Parathyroid adenoma (tissue), 2 donors: ENCODE data around the gene MRPS24.
"Not testable (repeated sequence)": the region's sequence is repeated elsewhere in the genome, so short reads cannot be mapped to it uniquely, and the experiment has no call there.

ENCODE experiments used
- H2AFZ ChIP-seq: fragments of 300-600 bp; sonication (generic); one replicate; pipeline ENCODE4 v1.7.0; 2017; ENCODE audit warnings: antibody characterized with exemption, mild to moderate bottlenecking
- H3K27ac ChIP-seq: fragments of 300-600 bp; sonication (generic); one replicate; pipeline ENCODE4 v1.7.0; 2017
- H3K27me3 ChIP-seq: fragments of 300-600 bp; sonication (generic); one replicate; pipeline ENCODE4 v1.7.0; 2017; ENCODE audit warnings: low read length; ENCODE audit not compliant: control insufficient read depth, insufficient read depth
- H3K36me3 ChIP-seq: fragments of 300-600 bp; sonication (generic); one replicate; pipeline ENCODE4 v1.7.0; 2017; ENCODE audit warnings: low read length; ENCODE audit not compliant: control insufficient read depth, insufficient read depth
- H3K4me1 ChIP-seq: fragments of 300-600 bp; sonication (generic); one replicate; pipeline ENCODE4 v1.7.0; 2017; ENCODE audit warnings: control low read depth
- H3K4me2 ChIP-seq: fragments of 300-600 bp; sonication (generic); one replicate; pipeline ENCODE4 v1.7.0; 2017; ENCODE audit warnings: low read length
- H3K4me3 ChIP-seq: fragments of 300-600 bp; sonication (generic); one replicate; pipeline ENCODE4 v1.7.0; 2017; ENCODE audit warnings: low read depth, low read length
- H3K79me2 ChIP-seq: fragments of 300-600 bp; sonication (generic); one replicate; pipeline ENCODE4 v1.7.0; 2017; ENCODE audit warnings: control low read depth
- H3K9ac ChIP-seq: fragments of 300-600 bp; sonication (generic); one replicate; pipeline ENCODE4 v1.7.0; 2017; ENCODE audit warnings: mild to moderate bottlenecking
- H3K9me3 ChIP-seq: fragments of 300-600 bp; sonication (generic); one replicate; pipeline ENCODE4 v1.7.0; 2017; ENCODE audit warnings: low read length; ENCODE audit not compliant: control insufficient read depth
- CTCF ChIP-seq: fragments of 300-600 bp; sonication (generic); IDR thresholded peaks from one replicate; pipeline ENCODE4 v1.7.0; 2017; ENCODE audit warnings: antibody characterized with exemption, mild to moderate bottlenecking
- donor health status: primary hyperparathyroidism.

The MRPS24 gene

DNA sequence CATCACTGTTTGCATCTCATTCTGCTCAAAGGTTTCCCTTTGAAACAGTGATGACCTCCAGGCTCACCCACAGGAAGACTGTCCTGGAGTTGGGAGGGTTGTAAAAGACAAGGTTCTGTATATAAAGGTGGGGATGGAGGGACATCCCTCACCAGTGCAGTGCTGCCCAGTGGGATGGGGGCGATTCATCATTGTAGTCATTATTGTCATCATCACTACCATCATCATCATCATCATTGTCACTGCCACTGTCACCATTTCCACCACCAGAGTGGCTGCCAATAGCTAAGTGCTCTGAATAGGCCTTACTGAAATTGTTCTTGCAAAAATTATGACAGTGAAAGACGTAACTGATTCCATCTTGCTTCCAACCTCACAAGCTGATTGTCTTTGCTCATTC lies 24.7 kb downstream of the MRPS24 start:
- Histone ChIP-seq H3K4me3 (no peak overlapping the region), H3K4me2 (no peak overlapping the region), H2AFZ (no peak overlapping the region), H3K9ac (no peak overlapping the region), H3K27ac (no peak overlapping the region), H3K9me3 (no peaks in the 10 kb centered on the region), H3K27me3 (no peaks in the 10 kb centered on the region), H3K4me1 (no peaks in the 10 kb centered on the region), H3K79me2 (no peaks in the 10 kb centered on the region), H3K36me3 (no peaks in the 10 kb centered on the region)
- TF ChIP-seq CTCF: no peak

GRCh38 chr7:43844257-43844656 lies 25.1 kb downstream of the MRPS24 start:
- H3K9me3 ChIP-seq: no peaks in the 10 kb centered on the region
- H3K27me3 ChIP-seq: no peaks in the 10 kb centered on the region
- H3K79me2 ChIP-seq: no peaks in the 10 kb centered on the region
- no peaks in the 10 kb centered on the region for H3K36me3 ChIP-seq
- TF ChIP-seq CTCF: no peak
- H3K4me3 ChIP-seq: no peak overlapping the region
- H3K9ac ChIP-seq: no peak overlapping the region
- H3K27ac ChIP-seq: no peak overlapping the region
- no peak overlapping the region for H2AFZ ChIP-seq
- H3K4me1 ChIP-seq: no peaks in the 10 kb centered on the region
- no peak overlapping the region for H3K4me2 ChIP-seq

- H3K36me3 ChIP-seq: no peaks in the 10 kb centered on the region
- no peak overlapping the region for H3K4me3 ChIP-seq
- no peak overlapping the region for H3K27ac ChIP-seq
- H3K4me2 ChIP-seq: no peak overlapping the region
- H2AFZ ChIP-seq: no peak overlapping the region
- no peaks in the 10 kb centered on the region for H3K4me1 ChIP-seq
- no peaks in the 10 kb centered on the region for H3K9me3 ChIP-seq
- no peaks in the 10 kb centered on the region for H3K27me3 ChIP-seq
- H3K9ac ChIP-seq: no peak overlapping the region
- no peak for TF ChIP-seq CTCF
- no peaks in the 10 kb centered on the region for H3K79me2 ChIP-seq
Observed at GRCh38 chr7:43843296-43843695, 26.0 kb downstream of the MRPS24 start.

DNA sequence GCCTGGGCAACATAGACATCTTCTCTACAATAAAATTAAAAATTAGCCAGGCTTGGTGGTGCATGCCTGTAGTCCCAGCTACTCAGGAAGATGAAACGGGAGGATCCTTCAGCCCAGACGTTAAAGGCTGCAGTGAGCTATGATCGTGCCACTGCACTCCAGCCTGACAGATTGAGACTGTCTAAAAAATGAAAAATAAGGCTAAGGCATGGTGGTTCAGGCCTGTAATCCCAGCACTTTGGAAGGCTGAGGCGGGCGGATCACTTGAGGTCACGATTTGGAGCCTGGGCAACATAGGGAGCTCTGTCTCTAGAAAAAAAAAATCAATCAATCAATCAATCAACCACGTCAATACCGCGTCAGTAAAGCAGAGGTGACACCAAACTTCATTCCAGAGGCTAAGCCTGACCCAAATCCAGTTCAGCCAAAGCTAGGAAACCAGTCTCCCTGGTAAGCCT lies 31.1 kb downstream of the MRPS24 start:
- H3K4me1 ChIP-seq: no peaks in the 10 kb centered on the region
- H3K4me3 ChIP-seq: no peak overlapping the region
- H2AFZ ChIP-seq: peak overlapping the region; percentile 90
- no peaks in the 10 kb centered on the region for H3K9me3 ChIP-seq
- H3K4me2 ChIP-seq: peak overlapping the region; percentile 66
- H3K36me3 ChIP-seq: no peaks in the 10 kb centered on the region
- H3K79me2 ChIP-seq: no peaks in the 10 kb centered on the region
- H3K27ac ChIP-seq: no peak overlapping the region
- no peak overlapping the region for H3K9ac ChIP-seq
- no peaks in the 10 kb centered on the region for H3K27me3 ChIP-seq
- TF ChIP-seq CTCF: no peak

GRCh38 chr7:43834463-43835251 lies 34.7 kb downstream of the MRPS24 start:
- H3K27me3 ChIP-seq: no peaks in the 10 kb centered on the region
- no peaks in the 10 kb centered on the region for H3K36me3 ChIP-seq
- no peak overlapping the region for H3K9ac ChIP-seq
- no peak overlapping the region for H3K27ac ChIP-seq
- no peak overlapping the region for H3K4me2 ChIP-seq
- TF ChIP-seq CTCF: no peak
- H3K9me3 ChIP-seq: no peaks in the 10 kb centered on the region
- H3K79me2 ChIP-seq: no peaks in the 10 kb centered on the region
- no peak overlapping the region for H3K4me3 ChIP-seq
- no peaks in the 10 kb centered on the region for H3K4me1 ChIP-seq
- no peak overlapping the region for H2AFZ ChIP-seq

GRCh38 chr7:43830917-43831316 lies 38.4 kb downstream of the MRPS24 start:
- H2AFZ ChIP-seq, H3K79me2 ChIP-seq, H3K36me3 ChIP-seq, H3K4me2 ChIP-seq, H3K9me3 ChIP-seq, H3K27me3 ChIP-seq, H3K27ac ChIP-seq, H3K9ac ChIP-seq, H3K4me1 ChIP-seq, H3K4me3 ChIP-seq: not testable (repeated sequence)
